Amniotic epithelial cell (primary cell): ENCODE results near the gene ELAVL2.

Experiments
- DNase-seq: peaks from one replicate; pipeline ENCODE4 v3.0.0-alpha.2; 2010; ENCODE audit warnings: low read depth

Gene ELAVL2

GRCh38 chr9:23821375-23822181, 4.5 kb downstream of the ELAVL2 start:
- DNase-seq, result no peak

- no peak for DNase-seq
These were observed 5.3 kb downstream of the ELAVL2 start for GRCh38 chr9:23820451-23821374.

GRCh38 chr9:23819403-23819802, 6.6 kb downstream of the ELAVL2 start:
- DNase-seq, result no peak

GRCh38 chr9:23814243-23814642, 11.8 kb downstream of the ELAVL2 start:
- no peak for DNase-seq

GRCh38 chr9:23812673-23813072, 13.4 kb downstream of the ELAVL2 start:
- no peak for DNase-seq

- no peak for DNase-seq
These were observed 14.4 kb downstream of the ELAVL2 start for GRCh38 chr9:23811633-23812032.

GRCh38 chr9:23803216-23803615, 22.8 kb downstream of the ELAVL2 start:
- no peak for DNase-seq

GRCh38 chr9:23801523-23801922, 24.5 kb downstream of the ELAVL2 start:
- no peak for DNase-seq

- no peak for DNase-seq
These were observed 26.5 kb downstream of the ELAVL2 start for GRCh38 chr9:23799521-23799920.

GRCh38 chr9:23798325-23798724, 27.7 kb downstream of the ELAVL2 start:
- no peak for DNase-seq

- no peak for DNase-seq
These were observed 29.8 kb downstream of the ELAVL2 start for GRCh38 chr9:23796209-23796608.

GRCh38 chr9:23790351-23791260, 35.4 kb downstream of the ELAVL2 start:
- DNase-seq, result no peak

GRCh38 chr9:23789529-23790254, 36.3 kb downstream of the ELAVL2 start:
- no peak for DNase-seq

- no peak for DNase-seq
These were observed 41.1 kb downstream of the ELAVL2 start for GRCh38 chr9:23784962-23785361.

- no peak for DNase-seq
These were observed 42.5 kb downstream of the ELAVL2 start for GRCh38 chr9:23783509-23783908.

- no peak for DNase-seq
These were observed 46.8 kb downstream of the ELAVL2 start for GRCh38 chr9:23779220-23779619.

- DNase-seq, result no peak
These were observed 48.7 kb downstream of the ELAVL2 start for GRCh38 chr9:23777328-23777727.

GRCh38 chr9:23775549-23775948, 50.5 kb downstream of the ELAVL2 start:
- no peak for DNase-seq

GRCh38 chr9:23774266-23774665, 51.8 kb downstream of the ELAVL2 start:
- DNase-seq, result no peak

GRCh38 chr9:23772385-23772783, 53.7 kb downstream of the ELAVL2 start:
- no peak for DNase-seq

GRCh38 chr9:23771746-23772384, 54.2 kb downstream of the ELAVL2 start:
- no peak for DNase-seq
